SU-DHL-6 (cell line): ENCODE measurements around the gene FBXL13.
"Not testable (repeated sequence)": the region's sequence is repeated elsewhere in the genome, so short reads cannot be mapped to it uniquely, and the experiment has no call there.

Source experiments
- EZH2phosphoT487 ChIP-seq: fragments of 200-600 bp; sonication (generic), shearing (Covaris generic); conservative IDR thresholded peaks from 2 replicates; pipeline ENCODE4 v1.6.1; 2018; ENCODE audit warnings: mild to moderate bottlenecking, antibody characterized with exemption, low read length, moderate library complexity, mixed read lengths
- TF ChIP-seq, protein P1 (sequence below): fragments of 200-600 bp; sonication (generic); IDR thresholded peaks from one replicate; pipeline ENCODE4 v1.5.1; 2017; ENCODE audit warnings: antibody characterized with exemption, mild to moderate bottlenecking, low read length, moderate library complexity; ENCODE audit not compliant: insufficient read depth, poor library complexity, severe bottlenecking

DNA sequence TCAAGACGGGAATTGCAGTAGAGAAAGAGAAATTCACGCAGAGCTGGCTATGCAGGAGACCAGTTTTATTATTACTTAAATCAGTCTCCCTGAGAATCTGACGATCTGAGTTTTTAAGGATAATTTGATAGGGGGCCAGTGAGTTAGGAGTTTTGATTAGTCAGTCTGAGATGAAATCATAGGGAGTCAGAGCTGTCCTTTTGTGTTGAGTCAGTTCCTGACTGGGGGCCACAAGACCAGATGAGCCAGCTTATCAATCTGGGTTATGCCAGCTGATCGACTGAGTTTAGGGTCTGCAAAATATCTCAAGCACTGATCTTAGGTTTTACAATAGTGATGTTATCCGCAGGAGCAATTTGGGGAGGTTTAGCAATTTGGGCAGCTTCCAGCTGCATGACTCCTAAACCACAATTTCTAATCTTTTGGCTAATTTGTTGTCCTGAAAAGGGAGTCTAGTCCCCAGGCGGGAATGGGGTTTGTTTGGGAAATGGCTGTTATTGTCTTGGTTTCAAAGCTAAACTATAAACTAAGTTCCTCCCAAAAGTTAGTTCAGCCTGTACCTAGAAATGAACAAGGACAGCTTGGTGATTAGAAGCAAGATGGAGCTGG lies 278.5 kb downstream of the FBXL13 start:
- TF ChIP-seq, protein P1, sequence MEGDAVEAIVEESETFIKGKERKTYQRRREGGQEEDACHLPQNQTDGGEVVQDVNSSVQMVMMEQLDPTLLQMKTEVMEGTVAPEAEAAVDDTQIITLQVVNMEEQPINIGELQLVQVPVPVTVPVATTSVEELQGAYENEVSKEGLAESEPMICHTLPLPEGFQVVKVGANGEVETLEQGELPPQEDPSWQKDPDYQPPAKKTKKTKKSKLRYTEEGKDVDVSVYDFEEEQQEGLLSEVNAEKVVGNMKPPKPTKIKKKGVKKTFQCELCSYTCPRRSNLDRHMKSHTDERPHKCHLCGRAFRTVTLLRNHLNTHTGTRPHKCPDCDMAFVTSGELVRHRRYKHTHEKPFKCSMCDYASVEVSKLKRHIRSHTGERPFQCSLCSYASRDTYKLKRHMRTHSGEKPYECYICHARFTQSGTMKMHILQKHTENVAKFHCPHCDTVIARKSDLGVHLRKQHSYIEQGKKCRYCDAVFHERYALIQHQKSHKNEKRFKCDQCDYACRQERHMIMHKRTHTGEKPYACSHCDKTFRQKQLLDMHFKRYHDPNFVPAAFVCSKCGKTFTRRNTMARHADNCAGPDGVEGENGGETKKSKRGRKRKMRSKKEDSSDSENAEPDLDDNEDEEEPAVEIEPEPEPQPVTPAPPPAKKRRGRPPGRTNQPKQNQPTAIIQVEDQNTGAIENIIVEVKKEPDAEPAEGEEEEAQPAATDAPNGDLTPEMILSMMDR = not testable (repeated sequence)
- not testable (repeated sequence) for TF ChIP-seq EZH2phosphoT487
